Endothelial cell of umbilical vein (primary cell): ENCODE measurements around the gene HS3ST3A1. TPM values are rescaled to one million over a fixed set of nuclear protein-coding genes. Genes with fewer than 3 reads are reported as not detected.

Source experiments
- BruUV-seq: library from RNA; stranded (reverse); fragments of 400-500 nt; replicated peaks from 2 replicates; lab custom pipeline; 2021; lab: Mats Ljungman, UMichigan
- CTCF ChIA-PET: fragments of 300-600, 350-600 bp; sonication (Branson Sonifier 250); formaldehyde crosslinking; loops from one replicate; lab custom pipeline; 2021; ENCODE audit warnings: antibody characterized with exemption, inconsistent platforms; lab: Charles Lee
- POLR2A ChIA-PET: fragments of 300-600, 350-600 bp; sonication (Branson Sonifier 250); formaldehyde crosslinking; loops from one replicate; lab custom pipeline; 2021; ENCODE audit warnings: antibody characterized with exemption, inconsistent platforms; lab: Charles Lee
- DNase-seq: peaks from one replicate; pipeline ENCODE4 v3.0.0-alpha.2; 2011; ENCODE audit warnings: low read depth, low spot score
- FAIRE-seq: peaks from 2 replicates; lab custom pipeline; 2011; peaks lifted over from hg19 to GRCh38; lab: Jason Lieb, UNC
- H2AFZ ChIP-seq: 2 replicates; pipeline ENCODE4 v1.6.0; 2012; ENCODE audit warnings: low read depth, low read length, control low read depth, inconsistent platforms
- H3K27ac ChIP-seq: 2 replicates; pipeline ENCODE4 v1.5.1; 2011; ENCODE audit warnings: low read depth, mild to moderate bottlenecking, control low read depth, low read length, moderate library complexity; ENCODE audit not compliant: insufficient read depth
- H3K27me3 ChIP-seq, 2 experiments: 2 replicates each; pipeline versions ENCODE4 v1.6.0 to v1.6.1; 2011; ENCODE audit warnings: low read length in 2 of 2, mixed read lengths in 1 of 2; ENCODE audit not compliant: control insufficient read depth in 2 of 2, insufficient read depth in 2 of 2
- H3K36me3 ChIP-seq, 2 experiments: 2 replicates in 1 of 2; 3 replicates in 1 of 2; pipeline ENCODE4 v1.5.1; 2011; ENCODE audit warnings: low read length in 2 of 2, mild to moderate bottlenecking in 1 of 2, moderate library complexity in 1 of 2; ENCODE audit not compliant: control insufficient read depth in 2 of 2, insufficient read depth in 2 of 2; ENCODE audit errors: extremely low read depth in 1 of 2
- H3K4me1 ChIP-seq: 3 replicates; pipeline ENCODE4 v1.5.1; 2011; ENCODE audit warnings: mild to moderate bottlenecking, low read length; ENCODE audit not compliant: control insufficient read depth, insufficient read depth; ENCODE audit errors: extremely low read depth
- H3K4me2 ChIP-seq: 2 replicates; pipeline ENCODE4 v1.6.1; 2011; ENCODE audit warnings: low read length, control low read depth, mixed read lengths; ENCODE audit not compliant: insufficient read depth
- H3K4me3 ChIP-seq, 3 experiments: fragments of 200-600 bp in 1 of 3; sonication (generic), shearing (Covaris generic) in 1 of 3; replicated peaks in 1 of 3; 2 replicates each; pipeline ENCODE4 v1.5.1; 2011 to 2016; ENCODE audit warnings: control low read depth in 3 of 3, low read length in 3 of 3, mild to moderate bottlenecking in 2 of 3, inconsistent platforms in 1 of 3, low read depth in 1 of 3, moderate library complexity in 1 of 3; ENCODE audit not compliant: insufficient read depth in 1 of 3
- H3K79me2 ChIP-seq: 2 replicates; pipeline ENCODE4 v1.6.0; 2012; ENCODE audit warnings: low read length, inconsistent platforms; ENCODE audit not compliant: control insufficient read depth, insufficient read depth
- H3K9ac ChIP-seq: replicated peaks from 2 replicates; pipeline ENCODE3; 2011; ENCODE audit warnings: low read length, control low read depth; ENCODE audit not compliant: insufficient read depth; ENCODE audit errors: extremely low read depth
- H3K9me1 ChIP-seq: replicated peaks from 3 replicates; pipeline ENCODE4 v1.6.0; 2011; ENCODE audit warnings: mild to moderate bottlenecking, low read length; ENCODE audit not compliant: control insufficient read depth, insufficient read depth; ENCODE audit errors: extremely low read depth
- H3K9me3 ChIP-seq: replicated peaks from 2 replicates; pipeline ENCODE4 v1.5.1; 2012; ENCODE audit warnings: low read length, inconsistent platforms; ENCODE audit not compliant: control insufficient read depth, insufficient read depth
- H4K20me1 ChIP-seq: replicated peaks from 2 replicates; pipeline ENCODE3; 2011; ENCODE audit warnings: mild to moderate bottlenecking, low read length; ENCODE audit not compliant: control insufficient read depth, insufficient read depth; ENCODE audit errors: extremely low read depth
- CTCF ChIP-seq, 2 donors: IDR thresholded peaks; 1 replicate in 1 of 2; 2 replicates in 1 of 2; pipeline ENCODE4 v1.5.1; 2011; ENCODE audit warnings: low read length in 2 of 2, mild to moderate bottlenecking in 2 of 2, moderate library complexity in 2 of 2, control low read depth in 1 of 2, inconsistent platforms in 1 of 2, low read depth in 1 of 2; ENCODE audit not compliant: insufficient read depth in 1 of 2; ENCODE audit errors: extremely low read depth in 1 of 2
- EZH2 ChIP-seq: IDR thresholded peaks from 2 replicates; pipeline ENCODE4 v1.6.1; 2012; ENCODE audit warnings: borderline replicate concordance, low read depth, mild to moderate bottlenecking, moderate library complexity, low read length, inconsistent platforms; ENCODE audit not compliant: severe bottlenecking
- FOS ChIP-seq: IDR thresholded peaks from 2 replicates; pipeline ENCODE4 v1.6.1; 2011; ENCODE audit warnings: mild to moderate bottlenecking, low read length, moderate library complexity, borderline replicate concordance; ENCODE audit not compliant: insufficient read depth
- GATA2 ChIP-seq: IDR thresholded peaks from 2 replicates; pipeline ENCODE4 v1.7.0; 2011; ENCODE audit warnings: low read depth, mild to moderate bottlenecking, moderate library complexity, mixed read lengths, low read length; ENCODE audit not compliant: insufficient read length, insufficient read depth
- JUN ChIP-seq: IDR thresholded peaks from 2 replicates; pipeline ENCODE4 v1.6.1; 2011; ENCODE audit warnings: borderline replicate concordance, low read depth; ENCODE audit not compliant: insufficient read length, insufficient read depth
- MYC ChIP-seq: IDR thresholded peaks from one replicate; pipeline ENCODE4 v1.6.1; 2011; ENCODE audit warnings: mild to moderate bottlenecking, low read depth, low read length
- POLR2A ChIP-seq: IDR thresholded peaks from 2 replicates; pipeline ENCODE4 v1.6.1; 2012; ENCODE audit warnings: low read depth, mild to moderate bottlenecking, control low read depth, low read length
- POLR2AphosphoS5 ChIP-seq: IDR thresholded peaks from 2 replicates; pipeline ENCODE4 v1.6.1; 2012; ENCODE audit warnings: low read depth, mild to moderate bottlenecking, control low read depth, low read length, moderate library complexity; ENCODE audit not compliant: insufficient read depth
- dilution Hi-C: fragments of 300-500 bp; cut with MboI; formaldehyde crosslinking; loops from one replicate; pipeline ENCODE4 v1.15.0; 2019; ENCODE audit warnings: low sequenced_read_pairs; ENCODE audit not compliant: extremely low pct_ligation_motif_present
- intact Hi-C: fragments of 100-400 bp; cut with micrococcal nuclease; formaldehyde crosslinking; loops from one replicate; pipeline ENCODE4 v1.10.0; 2022
- polyA plus RNA-seq, 4 experiments: library from polyadenylated mRNA; depleted of rRNA in 3 of 4; stranded (reverse) in 3 of 4; unstranded in 1 of 4; fragments of >200 nt; gene quantifications; 2 replicates each; pipeline versions ENCODE4 v1.2.1 to v1.2.3, GENCODE V29; 2011 to 2012; ENCODE audit warnings: missing spikeins in 1 of 4
- total RNA-seq: library from RNA; stranded (reverse); gene quantifications from 2 replicates; pipeline ENCODE4 v1.2.3, GENCODE V29; 2021
- TF ChIP-seq, protein P1 (sequence below): IDR thresholded peaks from 2 replicates; pipeline ENCODE4 v1.6.1; 2011; ENCODE audit not compliant: insufficient read depth, insufficient read length

Gene HS3ST3A1
- total and polyA plus RNA-seq, 2 donors (not counting 3 experiments of a cell fraction or from before 2014, with no cell fraction given): not detected

GRCh38 chr17:13474073-13474800 lies 127.5 kb downstream of the HS3ST3A1 start:
- Histone ChIP-seq H3K27ac (no peak overlapping the region), H3K4me2 (no peak overlapping the region), H3K79me2 (no peaks in the 10 kb centered on the region), H3K9me3 (peaks cover 5% of the 10 kb centered on the region), H3K4me3 (no peak overlapping the region), H3K9ac (no peak overlapping the region), H3K36me3 (no peaks in the 10 kb centered on the region), H3K4me1 (no peaks in the 10 kb centered on the region), H3K27me3 (no peaks in the 10 kb centered on the region), H2AFZ (no peak overlapping the region), H3K9me1 (no peaks in the 10 kb centered on the region), H4K20me1 (no peaks in the 10 kb centered on the region)
- ChIA-PET CTCF (no interaction called here), POLR2A (no interaction called here)
- no TSS peak for BruUV-seq
- FAIRE-seq: no peak
- intact Hi-C loops: no loop called here
- no peak for DNase-seq
- dilution Hi-C loops: no loop called here
- no peak for TF ChIP-seq JUN
- TF ChIP-seq MYC: no peak
- TF ChIP-seq FOS: no peak
- no peak for TF ChIP-seq EZH2
- no peak for TF ChIP-seq GATA2
- TF ChIP-seq, protein P1, sequence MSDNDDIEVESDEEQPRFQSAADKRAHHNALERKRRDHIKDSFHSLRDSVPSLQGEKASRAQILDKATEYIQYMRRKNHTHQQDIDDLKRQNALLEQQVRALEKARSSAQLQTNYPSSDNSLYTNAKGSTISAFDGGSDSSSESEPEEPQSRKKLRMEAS: no peak
- no peak for TF ChIP-seq POLR2A

DNA sequence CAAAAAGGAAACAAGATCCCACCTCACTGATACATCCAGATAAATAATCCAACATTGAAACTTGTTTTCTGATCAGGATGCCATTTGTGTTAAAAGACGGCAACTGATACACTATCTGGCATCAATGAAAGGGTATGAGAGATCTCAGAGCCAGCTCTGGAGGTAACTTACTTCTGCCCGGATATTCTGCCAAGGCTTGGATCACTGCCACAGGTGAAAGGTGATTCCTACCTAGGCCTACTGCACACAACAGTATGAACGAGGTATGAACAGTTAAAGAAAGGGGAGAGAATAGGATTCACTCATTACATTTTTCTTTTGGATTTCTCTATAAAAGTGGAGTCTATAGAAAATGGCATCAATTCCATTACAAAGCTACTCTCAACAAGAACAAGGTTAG lies 136.1 kb downstream of the HS3ST3A1 start:
- dilution Hi-C loops: no loop called here
- FAIRE-seq (no peak), DNase-seq (no peak)
- no peaks in the 10 kb centered on the region for H3K27me3 ChIP-seq
- no peaks in the 10 kb centered on the region for H3K4me1 ChIP-seq
- no peaks in the 10 kb centered on the region for H4K20me1 ChIP-seq
- no peaks in the 10 kb centered on the region for H3K36me3 ChIP-seq
- no TSS peak for BruUV-seq
- no peak overlapping the region for H3K4me3 ChIP-seq
- peaks cover 12% of the 10 kb centered on the region for H3K9me3 ChIP-seq
- CTCF ChIA-PET: no interaction called here
- POLR2A ChIA-PET: no interaction called here
- H3K79me2 ChIP-seq: no peaks in the 10 kb centered on the region
- H2AFZ ChIP-seq: no peak overlapping the region
- TF ChIP-seq, protein P1: no peak
- no peak for TF ChIP-seq POLR2A
- TF ChIP-seq JUN: no peak
- no peak for TF ChIP-seq EZH2
- TF ChIP-seq GATA2: no peak
- no peak for TF ChIP-seq MYC
- no peak for TF ChIP-seq POLR2AphosphoS5
- no peak for TF ChIP-seq CTCF (IDR thresholded peaks at IDR 0.05; ENCODE audit: extremely low read depth in 1 of 2, insufficient read depth in 1 of 2, low read depth in 1 of 2, low read length in 2 of 2)
- no peak for TF ChIP-seq FOS
- H3K4me2 ChIP-seq: no peak overlapping the region
- H3K27ac ChIP-seq: no peak overlapping the region
- H3K9ac ChIP-seq: no peak overlapping the region
- H3K9me1 ChIP-seq: no peaks in the 10 kb centered on the region
- intact Hi-C loops: no loop called here
